WTC11 (cell line): Measurements from ENCODE around the gene ZNF264.

Experiments used
- AR ChIP-seq: fragments of 250-450 bp; sonication (Bioruptor Pico); IDR thresholded peaks from 2 replicates; pipeline ENCODE4 v1.9.0; 2021; ENCODE audit warnings: mild to moderate bottlenecking
- HMGXB4 ChIP-seq: sonication (generic); formaldehyde crosslinking; IDR thresholded peaks from 2 replicates; pipeline ENCODE4 v1.8.1; 2023; ENCODE audit warnings: mild to moderate bottlenecking, moderate library complexity, missing genetic modification reagents
- SP1 ChIP-seq: sonication (generic); formaldehyde crosslinking; conservative IDR thresholded peaks from 2 replicates; pipeline ENCODE4 v1.8.1; 2022; ENCODE audit warnings: missing genetic modification reagents
- TEAD4 ChIP-seq: sonication (generic); formaldehyde crosslinking; IDR thresholded peaks from 2 replicates; pipeline ENCODE4 v1.8.0; 2022; ENCODE audit warnings: mild to moderate bottlenecking, missing genetic modification reagents

GRCh38 chr19:57192993-57193392 lies 1.7 kb downstream of the ZNF264 start:
- TF ChIP-seq SP1 (no peak), HMGXB4 (CRISPR knock-in tag) (no peak), TEAD4 (no peak), AR (no peak)
